MM.1S (cell line): ENCODE results near the gene ZBTB7C.

Source experiments
- EZH2 ChIP-seq: fragments of 300-600 bp; sonication (generic); optimal IDR thresholded peaks from 2 replicates; pipeline ENCODE3; 2017; ENCODE audit warnings: low read depth, mild to moderate bottlenecking, antibody characterized with exemption, low read length, mixed read lengths
- EZH2phosphoT487 ChIP-seq: fragments of 300-600 bp; sonication (generic); IDR thresholded peaks from 2 replicates; pipeline ENCODE4 v1.6.1; 2018; ENCODE audit warnings: antibody characterized with exemption, low read length
- TF ChIP-seq, protein P1 (sequence below): fragments of 300-600 bp; sonication (generic); IDR thresholded peaks from 2 replicates; pipeline ENCODE4 v1.5.1; 2016; ENCODE audit warnings: antibody characterized with exemption, low read length, mixed read lengths

DNA sequence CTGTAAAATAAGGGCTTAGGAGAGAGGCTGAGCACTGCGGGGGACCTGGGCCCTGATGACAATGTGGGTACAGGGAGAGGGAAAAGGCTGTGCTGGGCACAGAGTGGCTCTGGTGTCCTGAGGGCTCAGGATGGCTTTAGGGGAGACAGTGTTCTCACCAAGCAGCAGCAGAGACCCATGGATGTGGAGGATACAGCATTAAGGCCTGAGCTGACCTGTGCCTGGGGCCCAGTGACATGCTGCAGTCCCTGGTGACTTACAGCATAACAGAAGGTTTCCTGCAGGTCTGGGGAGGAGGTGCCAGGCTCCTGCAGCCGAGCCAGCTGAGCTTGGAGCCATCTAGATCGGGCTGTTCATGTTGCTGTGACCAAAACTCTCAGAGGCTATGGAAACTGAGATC, 287.4 kb downstream of the ZBTB7C start:
- no peak for TF ChIP-seq EZH2
- TF ChIP-seq, protein P1, sequence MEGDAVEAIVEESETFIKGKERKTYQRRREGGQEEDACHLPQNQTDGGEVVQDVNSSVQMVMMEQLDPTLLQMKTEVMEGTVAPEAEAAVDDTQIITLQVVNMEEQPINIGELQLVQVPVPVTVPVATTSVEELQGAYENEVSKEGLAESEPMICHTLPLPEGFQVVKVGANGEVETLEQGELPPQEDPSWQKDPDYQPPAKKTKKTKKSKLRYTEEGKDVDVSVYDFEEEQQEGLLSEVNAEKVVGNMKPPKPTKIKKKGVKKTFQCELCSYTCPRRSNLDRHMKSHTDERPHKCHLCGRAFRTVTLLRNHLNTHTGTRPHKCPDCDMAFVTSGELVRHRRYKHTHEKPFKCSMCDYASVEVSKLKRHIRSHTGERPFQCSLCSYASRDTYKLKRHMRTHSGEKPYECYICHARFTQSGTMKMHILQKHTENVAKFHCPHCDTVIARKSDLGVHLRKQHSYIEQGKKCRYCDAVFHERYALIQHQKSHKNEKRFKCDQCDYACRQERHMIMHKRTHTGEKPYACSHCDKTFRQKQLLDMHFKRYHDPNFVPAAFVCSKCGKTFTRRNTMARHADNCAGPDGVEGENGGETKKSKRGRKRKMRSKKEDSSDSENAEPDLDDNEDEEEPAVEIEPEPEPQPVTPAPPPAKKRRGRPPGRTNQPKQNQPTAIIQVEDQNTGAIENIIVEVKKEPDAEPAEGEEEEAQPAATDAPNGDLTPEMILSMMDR = no peak
- TF ChIP-seq EZH2phosphoT487 = no peak
